Fibroblast of mammary gland (primary cell): Measurements from ENCODE around the gene MATN3.

Experiments
- DNase-seq: peaks from one replicate; pipeline ENCODE4 v3.0.0-alpha.2; 2010; ENCODE audit warnings: low read depth
- H3K4me3 ChIP-seq: 2 replicates; pipeline ENCODE4 v1.5.1; 2011; ENCODE audit warnings: low read depth, mild to moderate bottlenecking, low read length, moderate library complexity; ENCODE audit not compliant: control insufficient read depth
- CTCF ChIP-seq: conservative IDR thresholded peaks from 2 replicates; pipeline ENCODE4 v1.5.1; 2011; ENCODE audit warnings: low read depth, low read length, inconsistent platforms; ENCODE audit not compliant: control insufficient read depth, insufficient read depth

Gene MATN3, protein sequence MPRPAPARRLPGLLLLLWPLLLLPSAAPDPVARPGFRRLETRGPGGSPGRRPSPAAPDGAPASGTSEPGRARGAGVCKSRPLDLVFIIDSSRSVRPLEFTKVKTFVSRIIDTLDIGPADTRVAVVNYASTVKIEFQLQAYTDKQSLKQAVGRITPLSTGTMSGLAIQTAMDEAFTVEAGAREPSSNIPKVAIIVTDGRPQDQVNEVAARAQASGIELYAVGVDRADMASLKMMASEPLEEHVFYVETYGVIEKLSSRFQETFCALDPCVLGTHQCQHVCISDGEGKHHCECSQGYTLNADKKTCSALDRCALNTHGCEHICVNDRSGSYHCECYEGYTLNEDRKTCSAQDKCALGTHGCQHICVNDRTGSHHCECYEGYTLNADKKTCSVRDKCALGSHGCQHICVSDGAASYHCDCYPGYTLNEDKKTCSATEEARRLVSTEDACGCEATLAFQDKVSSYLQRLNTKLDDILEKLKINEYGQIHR

DNA sequence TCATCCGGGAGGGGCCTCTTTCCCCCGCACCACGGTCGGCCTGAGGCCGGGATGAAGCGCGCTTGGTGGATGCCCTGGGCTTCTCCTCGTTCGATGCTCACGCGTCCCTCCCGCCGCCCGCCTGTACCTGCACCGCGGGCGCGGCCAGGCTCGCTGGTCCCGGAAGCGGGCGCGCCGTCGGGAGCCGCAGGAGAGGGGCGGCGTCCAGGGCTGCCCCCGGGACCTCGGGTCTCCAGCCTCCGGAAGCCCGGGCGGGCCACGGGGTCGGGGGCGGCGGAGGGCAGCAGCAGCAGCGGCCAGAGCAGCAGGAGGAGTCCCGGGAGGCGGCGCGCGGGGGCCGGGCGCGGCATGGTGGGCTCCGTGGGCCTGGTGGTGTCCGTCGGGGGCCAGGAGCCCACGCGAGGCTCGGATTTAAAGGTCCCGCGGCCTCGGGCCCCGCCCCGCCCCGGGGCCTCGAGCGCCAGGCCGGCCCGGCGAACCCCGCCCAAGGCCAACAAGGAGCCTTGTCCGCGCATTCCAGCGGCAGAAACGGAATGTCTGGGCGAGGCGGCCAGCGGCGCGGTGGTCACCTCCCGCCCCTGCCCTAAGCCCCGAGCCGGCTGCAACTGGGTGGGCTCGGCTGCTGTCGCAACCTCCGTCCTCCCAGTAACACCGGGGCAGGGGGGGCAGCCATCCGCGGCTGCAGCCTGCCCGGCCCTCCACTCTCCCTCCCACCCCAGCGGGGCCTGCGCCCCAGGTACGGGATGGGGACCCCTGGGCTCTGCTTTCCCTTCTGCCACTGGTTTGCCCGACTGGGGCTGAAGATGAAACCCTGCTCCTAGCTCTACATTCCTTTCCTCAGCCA lies at the start of gene MATN3:
Gene MATN3, minus strand, starts transcription at position 387 of the 844 bp plus-strand sequence. Its CDS starts 37 bp downstream, at position 350.
- DNase-seq: no peak

DNA sequence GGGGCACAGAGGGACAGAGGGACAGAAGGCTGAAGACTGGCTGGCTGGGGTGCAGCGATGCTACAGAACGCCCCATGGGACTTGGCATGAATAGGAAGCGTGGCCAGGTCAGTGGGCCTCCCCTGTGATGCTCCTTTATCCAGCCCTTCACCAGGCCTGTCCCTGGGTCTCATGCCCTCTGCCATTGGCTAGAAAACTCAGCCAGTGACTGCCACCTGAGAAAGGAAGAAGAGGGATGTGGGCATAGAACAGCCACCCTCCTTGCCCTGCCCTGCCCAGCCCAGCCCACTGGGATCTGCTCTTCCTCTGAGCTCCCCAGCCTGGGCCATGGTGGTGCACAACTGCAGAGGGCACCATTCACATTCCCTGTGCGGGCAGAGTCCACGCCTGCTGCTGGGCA lies 49.5 kb upstream of the MATN3 start:
- DNase-seq: no peak
- no peak for TF ChIP-seq CTCF
- H3K4me3 ChIP-seq: no peak overlapping the region

More for the DNA sequence above, at the start of gene MATN3:
- H3K4me3 ChIP-seq: peak within 1 kb of the TSS; percentile 27
- no peak for TF ChIP-seq CTCF

DNA sequence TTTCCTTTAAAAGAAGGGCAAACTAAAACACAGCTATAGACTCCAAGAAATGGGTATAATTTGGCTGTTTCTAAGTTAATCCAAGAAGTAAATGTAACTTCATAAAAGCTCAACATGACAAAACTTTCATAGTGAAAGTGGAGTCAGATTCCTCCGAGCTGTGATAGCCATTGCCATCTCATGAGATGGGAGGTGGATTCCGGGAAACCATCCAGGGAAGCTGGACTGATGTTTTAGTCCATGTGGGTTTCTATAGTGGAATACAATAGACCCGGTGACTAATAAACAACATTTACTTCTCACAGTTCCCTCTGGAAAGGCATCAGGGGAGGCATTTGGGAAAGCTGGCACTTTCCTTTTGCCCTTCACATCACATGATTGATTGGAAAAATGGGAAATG lies 49.0 kb upstream of the MATN3 start:
- no peak for TF ChIP-seq CTCF
- DNase-seq: peak; percentile 89
- no peak overlapping the region for H3K4me3 ChIP-seq

- no peak for DNase-seq
- H3K4me3 ChIP-seq: no peak overlapping the region
- no peak for TF ChIP-seq CTCF
These were observed 47.6 kb upstream of the MATN3 start for GRCh38 chr2:20060106-20060505.

GRCh38 chr2:20057268-20057667 lies 44.8 kb upstream of the MATN3 start:
- DNase-seq: no peak
- no peak overlapping the region for H3K4me3 ChIP-seq
- no peak for TF ChIP-seq CTCF

GRCh38 chr2:20054931-20055330 lies 42.5 kb upstream of the MATN3 start:
- no peak overlapping the region for H3K4me3 ChIP-seq
- TF ChIP-seq CTCF: no peak
- DNase-seq: no peak
